Sciatic nerve (tissue), 2 donors: ENCODE data around the gene IFT88. TPM values are rescaled to one million over a fixed set of nuclear protein-coding genes. Genes with fewer than 3 reads are reported as not detected.
A peak's percentile ranks its signal among the peaks of the same experiment; 100 is the strongest.
"Not testable (repeated sequence)": the region's sequence is repeated elsewhere in the genome, so short reads cannot be mapped to it uniquely, and the experiment has no call there.

ENCODE experiments used
- ATAC-seq: fragments of 200-7000 bp; cut with Tn5 transposase; one replicate; pipeline ENCODE4 v1.9.1; 2020; ENCODE audit warnings: mild to moderate bottlenecking, moderate library complexity
- DNase-seq: peaks from one replicate; pipeline ENCODE4 v3.0.0-alpha.2; 2020; ENCODE audit warnings: low spot score
- intact Hi-C: fragments of 100-400 bp; cut with DNase I; formaldehyde crosslinking; loops from one replicate; pipeline ENCODE4 v1.14.2; 2022
- total RNA-seq: library from RNA; stranded (reverse); fragmentation: NEBNext Ultra II Directional; extraction: Animal tissue kit (Norgen Biotek cat#: 25700); gene quantifications from one replicate; pipeline ENCODE4 v1.2.1, GENCODE V29; 2021
- donor health status: DM: no; HTN: no; CAD: no.
- donor health status: DM: no; HTN: no; CAD: no.

Gene IFT88
- total RNA-seq, 1 donor from 2014 or later, result 20.5 TPM

GRCh38 chr13:20678606-20679005, 111.6 kb downstream of the IFT88 start:
- DNase-seq, intact Hi-C loops, ATAC-seq: not testable (repeated sequence)

- no peak for ATAC-seq
- no peak for DNase-seq
- intact Hi-C loops, result no loop called here
Observed at GRCh38 chr13:20679879-20680278, 112.9 kb downstream of the IFT88 start.

GRCh38 chr13:20680416-20681080, 113.6 kb downstream of the IFT88 start:
- ATAC-seq, result no peak
- no peak for DNase-seq
- intact Hi-C loops, result no loop called here

- intact Hi-C loops, DNase-seq, ATAC-seq: not testable (repeated sequence)
Observed at GRCh38 chr13:20681481-20681880, 114.5 kb downstream of the IFT88 start.

GRCh38 chr13:20682061-20682460, 115.1 kb downstream of the IFT88 start:
- no peak for DNase-seq
- no peak for ATAC-seq
- intact Hi-C loops, result no loop called here

DNA sequence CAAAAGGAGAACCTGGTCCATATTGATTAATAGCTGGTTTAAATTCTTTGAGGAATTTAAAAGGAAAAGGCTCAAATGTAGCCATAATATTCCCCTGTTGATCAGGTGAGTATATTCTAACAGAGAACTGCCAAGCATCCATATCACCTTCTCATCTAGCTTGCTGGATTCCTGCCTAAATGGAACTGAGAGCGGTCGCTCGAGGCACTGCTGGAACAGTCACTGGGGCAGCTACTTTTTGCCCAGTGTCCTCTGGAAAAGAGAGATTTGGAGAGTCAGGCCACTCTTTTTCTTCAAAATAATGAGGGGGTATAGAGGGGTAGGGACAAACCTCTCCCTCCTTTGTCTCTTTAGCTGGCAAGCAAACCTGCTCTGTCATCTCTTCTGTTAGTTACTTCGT, 117.1 kb downstream of the IFT88 start:
- ATAC-seq, result no peak
- no peak for DNase-seq
- intact Hi-C loops, result no loop called here

- DNase-seq, result no peak
- no peak for ATAC-seq
- intact Hi-C loops, result no loop called here
Observed at GRCh38 chr13:20684546-20684945, 117.6 kb downstream of the IFT88 start.

DNA sequence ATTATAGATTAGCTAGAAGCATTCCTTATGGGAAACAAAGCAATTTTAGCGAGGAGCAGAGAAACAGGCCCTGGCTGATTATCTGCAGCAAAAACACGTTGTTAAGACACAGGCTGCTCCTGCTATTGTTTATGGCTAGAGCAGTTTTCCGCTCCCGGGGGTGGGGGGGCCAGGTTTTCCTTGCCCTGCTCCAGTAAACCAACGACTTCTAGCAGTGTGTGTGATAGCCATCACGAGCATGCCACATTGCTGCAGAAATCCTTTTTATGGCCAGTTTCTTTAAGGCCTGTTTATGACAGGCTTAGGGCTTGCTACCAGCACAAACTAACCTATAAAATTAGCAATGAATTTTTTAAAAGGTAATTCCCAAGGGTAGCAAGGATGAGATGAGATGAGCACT, 118.1 kb downstream of the IFT88 start:
- ATAC-seq (no peak), DNase-seq (no peak)
- intact Hi-C loops, result no loop called here

- ATAC-seq (no peak), DNase-seq (no peak)
- intact Hi-C loops, result no loop called here
Observed at GRCh38 chr13:20686167-20686566, 119.2 kb downstream of the IFT88 start.

DNA sequence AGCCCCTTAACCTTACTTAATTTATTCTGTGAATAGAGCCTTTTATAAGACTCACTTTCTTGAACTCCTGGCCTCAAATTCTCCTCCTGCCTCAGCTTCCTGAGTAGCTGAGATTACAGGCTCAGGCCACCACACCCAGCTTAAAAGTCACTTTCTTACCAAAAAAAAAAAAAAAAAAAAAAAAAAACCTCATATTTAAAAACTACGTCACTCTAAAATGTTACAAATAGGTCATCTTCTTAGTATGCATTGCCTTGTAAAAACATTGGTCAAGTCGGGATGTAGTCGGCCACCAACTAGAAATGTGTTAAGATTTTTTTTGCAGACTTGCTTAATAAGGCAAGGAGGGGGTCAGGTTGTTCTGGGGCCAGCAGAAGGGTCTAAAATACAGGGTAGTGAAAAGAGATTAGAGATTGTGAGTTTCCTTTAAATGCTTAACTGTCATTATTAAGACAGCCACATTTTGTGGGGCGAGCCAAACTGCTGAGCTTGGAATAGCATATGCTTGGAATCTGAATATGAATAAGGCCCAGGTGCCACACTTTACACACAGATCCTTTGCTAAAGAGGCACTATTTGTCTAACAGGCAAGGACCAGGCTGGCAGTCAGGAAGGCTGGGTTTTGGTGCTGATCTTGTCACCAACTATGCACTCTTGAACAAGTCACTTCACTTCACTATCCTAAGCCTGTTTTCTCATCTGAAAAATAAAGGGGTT, 120.1 kb downstream of the IFT88 start:
- no peak for DNase-seq
- ATAC-seq, result no peak
- intact Hi-C loops, result no loop called here

DNA sequence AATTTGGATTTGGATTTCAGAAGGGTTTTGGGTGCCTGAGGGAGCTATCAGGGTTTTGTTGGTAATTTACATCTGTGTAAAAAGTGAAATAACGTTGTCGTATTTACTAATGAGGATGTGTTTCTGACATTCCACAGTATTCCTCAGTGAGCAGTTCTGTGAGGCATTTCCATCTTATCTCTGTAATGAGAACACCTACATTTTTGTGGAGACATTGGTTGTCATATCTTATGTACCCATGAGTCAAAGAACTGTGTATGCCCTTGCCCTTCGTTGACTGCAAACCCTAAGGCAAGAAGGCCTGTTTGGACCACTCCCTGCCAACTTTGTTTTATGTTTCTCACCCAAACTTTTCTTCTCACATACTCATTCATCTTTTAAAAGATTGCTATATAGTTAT, 122.3 kb downstream of the IFT88 start:
- DNase-seq, result no peak
- no peak for ATAC-seq
- intact Hi-C loops, result no loop called here

- ATAC-seq, result no peak
- DNase-seq, result no peak
- intact Hi-C loops, result no loop called here
Observed at GRCh38 chr13:20691616-20692015, 124.7 kb downstream of the IFT88 start.

GRCh38 chr13:20696073-20696472, 129.1 kb downstream of the IFT88 start:
- DNase-seq (no peak), ATAC-seq (no peak)
- intact Hi-C loops, result no loop called here

DNA sequence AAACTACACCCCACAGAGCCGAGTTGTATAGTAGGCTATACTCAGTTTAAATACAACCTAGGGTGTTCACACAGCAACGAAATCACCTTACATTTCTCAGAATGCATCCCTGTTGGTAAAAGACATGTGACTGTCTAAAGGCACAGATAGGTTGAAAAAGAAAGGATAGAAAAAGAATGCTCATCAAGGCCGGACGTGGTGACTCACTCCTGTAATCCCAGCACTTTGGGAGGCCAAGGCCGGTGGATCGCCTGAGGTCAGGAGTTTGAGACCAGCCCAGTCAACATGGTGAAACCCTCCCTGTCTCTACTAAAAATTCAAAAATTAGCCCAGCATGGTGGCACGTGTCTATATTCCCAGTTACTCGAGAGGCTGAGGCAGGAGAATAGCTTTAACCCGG, 132.8 kb downstream of the IFT88 start:
- intact Hi-C loops, result loop anchor here (10.0 kb wide), 1 partner anchor 205 kb away; no protein-coding TSS in a partner anchor
- ATAC-seq (no peak), DNase-seq (no peak)

DNA sequence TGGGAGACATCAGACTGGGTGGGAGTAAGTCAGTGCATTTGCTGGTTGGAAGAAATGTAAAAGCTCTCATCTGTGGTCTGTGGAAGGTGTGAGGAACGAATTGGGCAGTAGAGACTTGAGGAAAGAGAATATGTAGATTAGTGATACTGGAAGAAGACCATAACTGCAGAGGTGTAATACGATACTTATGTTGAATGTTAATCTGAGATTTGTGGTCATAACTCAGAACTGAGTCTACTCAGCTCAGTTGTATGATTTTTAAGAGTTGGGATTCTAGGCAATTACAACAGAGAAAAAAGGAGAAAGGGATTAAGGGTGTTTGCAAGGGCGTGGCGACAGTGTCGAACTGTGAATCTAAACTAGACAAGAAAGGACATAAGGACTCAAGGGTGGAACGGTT, 133.3 kb downstream of the IFT88 start:
- no peak for ATAC-seq
- intact Hi-C loops, result loop anchor here (10.0 kb wide), 1 partner anchor 205 kb away; no protein-coding TSS in a partner anchor
- no peak for DNase-seq

DNA sequence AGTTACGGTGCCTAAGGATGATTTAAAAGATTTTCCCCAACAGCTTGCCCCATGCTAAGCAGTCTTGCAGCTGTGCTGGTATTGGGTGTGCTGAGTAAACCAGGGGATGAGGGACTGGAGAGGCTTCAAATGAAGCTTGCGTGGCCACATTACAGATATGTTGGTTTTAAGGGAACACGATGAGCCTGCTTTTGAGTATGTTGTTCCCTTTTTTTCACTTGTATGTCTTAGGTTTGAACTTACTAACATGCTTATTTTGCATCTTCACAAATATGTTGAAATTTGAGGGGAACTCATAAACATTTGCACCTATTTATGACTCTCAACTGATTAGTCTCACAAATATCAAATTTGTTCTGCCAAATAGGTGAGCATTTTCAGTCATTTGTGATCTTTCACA, 134.5 kb downstream of the IFT88 start:
- DNase-seq (no peak), ATAC-seq (no peak)
- intact Hi-C loops, result loop anchor here (10.0 kb wide), 1 partner anchor 207 kb away; no protein-coding TSS in a partner anchor

- intact Hi-C loops, result loop anchor here (10.0 kb wide), 1 partner anchor 208 kb away; no protein-coding TSS in a partner anchor
- ATAC-seq, result peak; percentile 60
Observed at GRCh38 chr13:20702530-20702914, 135.6 kb downstream of the IFT88 start.

DNA sequence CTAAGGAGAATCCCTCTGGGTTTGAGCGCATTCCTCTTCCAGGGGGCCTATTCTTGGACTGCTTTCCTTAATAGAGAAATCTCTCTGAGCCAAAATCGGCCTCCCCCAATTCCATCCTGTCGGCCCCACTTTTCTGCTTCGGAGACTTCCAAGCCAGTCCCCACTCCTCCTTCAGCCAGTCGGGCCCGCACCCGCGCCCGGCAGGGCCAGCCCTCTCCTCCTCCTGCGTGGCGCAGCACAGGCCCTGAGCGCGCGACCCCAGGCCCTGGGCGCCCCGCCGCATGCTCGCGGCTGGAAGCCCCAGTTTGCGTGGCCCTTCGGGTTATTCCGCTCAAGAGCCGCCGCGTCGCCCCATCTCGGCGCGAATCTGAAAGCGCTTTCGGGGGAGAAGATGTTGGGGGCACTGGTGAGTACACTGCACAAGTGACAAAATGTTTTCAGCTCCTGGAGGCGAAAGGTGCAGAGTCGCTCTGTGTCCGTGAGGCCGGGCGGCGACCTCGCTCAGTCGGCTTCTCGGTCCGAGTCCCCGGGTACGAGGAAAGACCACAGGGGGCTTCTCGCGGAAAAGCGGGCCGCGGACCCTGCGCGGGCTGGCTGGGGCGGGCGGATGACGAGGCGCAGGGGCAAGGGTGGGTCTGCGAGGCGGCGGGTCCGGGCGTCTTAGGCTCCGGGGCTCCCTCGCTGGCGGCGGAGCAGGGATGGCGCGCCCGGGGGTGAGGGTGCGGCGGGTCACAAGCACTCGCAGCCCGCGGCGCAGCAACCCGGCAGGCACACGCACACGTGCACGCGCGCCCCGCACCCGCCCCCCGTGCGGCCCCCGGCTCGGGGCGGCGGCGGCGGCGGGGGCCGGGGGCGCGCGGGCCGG, 136.2 kb downstream of the IFT88 start, which contains the start of gene IL17D:
TSS of gene IL17D (plus strand) at position 785 of the 865 bp plus-strand sequence. CDS start 303 bp downstream, outside the sequence.
- no peak for DNase-seq
- peak; percentile 72 for ATAC-seq
- intact Hi-C loops, result loop anchor here (10.0 kb wide), 1 partner anchor 208 kb away; no protein-coding TSS in a partner anchor

More at GRCh38 chr13:20702530-20702914, 135.6 kb downstream of the IFT88 start:
- no peak for DNase-seq

DNA sequence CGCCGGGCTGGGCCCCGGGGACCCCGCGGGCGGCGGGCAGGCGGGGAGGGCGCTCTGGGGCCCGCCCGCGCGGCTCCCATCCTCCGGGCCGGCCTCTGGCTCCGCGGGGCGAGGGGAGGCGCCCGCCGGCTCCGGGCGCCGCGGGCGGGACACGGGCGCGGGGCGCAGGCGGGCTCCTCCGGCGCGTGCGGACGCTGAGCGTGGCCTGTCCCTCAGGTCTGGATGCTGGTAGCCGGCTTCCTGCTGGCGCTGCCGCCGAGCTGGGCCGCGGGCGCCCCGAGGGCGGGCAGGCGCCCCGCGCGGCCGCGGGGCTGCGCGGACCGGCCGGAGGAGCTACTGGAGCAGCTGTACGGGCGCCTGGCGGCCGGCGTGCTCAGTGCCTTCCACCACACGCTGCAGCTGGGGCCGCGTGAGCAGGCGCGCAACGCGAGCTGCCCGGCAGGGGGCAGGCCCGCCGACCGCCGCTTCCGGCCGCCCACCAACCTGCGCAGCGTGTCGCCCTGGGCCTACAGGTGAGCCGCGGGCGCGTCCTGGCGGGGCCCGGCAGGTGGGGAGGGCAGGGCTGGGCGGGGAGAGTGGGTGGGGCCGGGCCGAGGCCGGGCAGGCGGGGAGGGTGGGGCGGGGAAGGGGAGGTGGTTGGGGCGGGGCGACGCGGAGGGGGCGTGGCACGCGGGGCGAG, 137.0 kb downstream of the IFT88 start:
- ATAC-seq (peak; percentile 74), DNase-seq (peak; percentile 80)
- intact Hi-C loops, result loop anchor here (10.0 kb wide), 1 partner anchor 209 kb away; no protein-coding TSS in a partner anchor
